CD4-positive, alpha-beta T cell treated with Interleukin-4 for 4 hours (primary cell): ENCODE results near the gene LIN52.

Experiments used
- DNase-seq: peaks from one replicate; pipeline ENCODE4 v3.0.0-alpha.2; 2020

The LIN52 gene, protein sequence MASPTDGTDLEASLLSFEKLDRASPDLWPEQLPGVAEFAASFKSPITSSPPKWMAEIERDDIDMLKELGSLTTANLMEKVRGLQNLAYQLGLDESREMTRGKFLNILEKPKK

DNA sequence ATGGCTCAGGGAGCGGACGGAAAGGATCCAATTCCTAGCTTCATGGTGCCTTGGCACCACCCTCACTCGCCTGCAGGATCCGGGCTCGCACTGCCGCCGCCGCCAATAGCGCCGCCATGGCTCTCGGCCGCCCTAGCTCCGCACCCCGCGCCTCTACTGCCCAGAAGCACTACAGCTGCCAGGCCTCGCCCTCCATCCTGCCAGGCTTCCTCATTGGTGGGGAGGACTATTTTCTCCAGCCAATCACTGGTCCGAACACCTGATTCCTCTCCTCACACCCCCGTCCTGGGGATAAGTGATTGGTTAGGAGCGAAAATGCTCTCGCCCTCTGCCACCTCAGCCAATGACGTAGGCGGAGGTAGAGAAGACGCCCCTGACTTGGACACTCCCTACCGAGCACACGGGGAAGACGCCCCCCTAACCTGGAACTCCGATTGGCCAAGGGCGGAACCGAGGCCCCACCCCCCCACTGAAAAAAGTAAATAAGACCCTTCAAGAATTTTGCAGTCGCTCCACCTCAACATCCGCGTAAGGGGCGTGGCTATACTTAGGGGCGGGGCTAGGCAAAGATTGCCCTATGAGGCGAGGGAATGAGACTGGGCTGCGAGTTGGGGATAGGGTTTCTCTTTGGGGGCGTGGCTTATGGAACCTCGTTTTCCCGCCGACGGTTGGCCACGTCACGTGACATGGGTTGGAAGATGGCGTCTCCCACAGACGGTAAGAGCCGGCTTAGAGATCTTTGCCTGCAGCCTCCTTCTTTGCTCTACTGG lies at the start of gene LIN52, which contains the start of gene ALDH6A1:
Gene LIN52 (plus strand): TSS at position 680 of the 770 bp plus-strand sequence. CDS start 19 bp downstream, at position 699.
Gene ALDH6A1 (minus strand): TSS at position 177 of the 770 bp plus-strand sequence. CDS start 59 bp downstream, at position 118.
- DNase-seq, result peak; percentile 100

DNA sequence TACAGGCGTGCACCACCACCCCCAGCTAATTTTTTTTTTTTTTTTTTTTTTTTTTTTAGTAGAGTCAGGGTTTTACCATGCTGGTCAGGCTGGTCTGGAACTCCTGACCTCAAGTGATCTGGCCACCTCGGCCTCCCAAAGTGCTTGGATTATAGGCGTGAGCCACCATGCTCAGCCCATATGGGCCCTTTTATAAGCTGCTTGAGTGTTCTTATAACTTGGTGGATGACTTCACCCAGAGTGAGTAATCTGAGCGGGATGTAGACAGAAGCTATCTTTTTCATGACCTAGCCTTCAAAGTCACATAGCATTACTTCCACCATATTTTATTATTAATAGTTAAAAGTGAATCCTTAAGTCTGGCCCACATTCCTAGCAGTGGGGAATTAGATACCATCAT lies 49.2 kb upstream of the LIN52 start:
- no peak for DNase-seq

DNA sequence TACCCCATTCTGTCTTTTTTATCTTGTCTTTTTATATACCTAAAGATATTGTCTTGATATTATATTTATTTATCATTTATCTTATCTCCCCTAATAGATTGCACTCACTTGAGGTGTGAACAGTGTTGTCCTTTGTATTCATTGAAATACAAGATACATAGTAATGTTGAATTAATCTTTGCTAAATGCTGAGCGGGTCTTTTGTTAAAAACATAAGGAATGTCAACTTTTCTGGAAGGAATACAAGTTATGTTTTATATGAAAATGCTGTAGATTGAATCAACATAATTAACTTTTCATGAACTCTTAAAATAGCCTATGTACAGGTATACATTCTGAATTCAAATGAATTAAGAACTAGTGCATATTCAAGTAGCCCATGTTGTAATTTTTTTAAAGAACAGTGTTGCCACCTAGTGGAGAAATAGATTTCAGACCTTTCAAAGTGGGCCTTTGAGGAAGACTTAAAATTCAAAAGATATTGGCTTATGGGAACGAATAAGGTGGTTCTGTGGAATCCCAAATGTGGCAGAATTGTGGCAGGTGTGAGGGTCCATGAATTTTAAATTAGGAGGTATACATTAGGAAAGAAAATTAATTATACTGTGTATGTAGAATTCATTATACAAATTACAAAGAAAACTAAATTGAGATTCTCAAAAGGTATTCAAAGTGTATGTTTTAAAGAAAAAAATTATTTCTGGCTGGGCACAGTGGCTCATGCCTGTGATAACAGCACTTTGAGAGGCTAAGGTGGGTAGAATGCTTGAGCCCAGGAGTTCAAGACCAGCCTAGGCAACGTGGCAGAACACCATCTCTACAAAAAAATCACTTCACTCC lies 46.5 kb upstream of the LIN52 start:
- peak; percentile 68 for DNase-seq

DNA sequence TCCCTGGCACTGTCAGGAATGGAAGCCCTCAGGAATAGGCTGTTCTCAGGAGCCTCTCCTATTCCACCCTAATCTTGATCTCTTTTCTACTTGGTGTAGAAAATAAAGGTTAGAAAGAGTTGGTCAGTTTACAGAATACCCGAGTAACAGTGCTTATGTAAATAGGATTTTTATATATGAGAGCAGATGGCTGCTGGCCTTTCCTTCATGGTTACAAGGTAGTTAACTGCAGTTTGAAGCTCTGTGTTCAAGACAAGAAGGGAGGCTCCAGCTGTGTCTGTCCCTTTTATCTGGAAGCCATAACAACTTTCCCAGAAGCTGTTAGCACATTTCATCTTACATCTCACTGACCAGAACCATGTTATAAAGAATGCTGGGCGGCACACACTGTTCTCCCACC lies 42.5 kb upstream of the LIN52 start:
- DNase-seq, result no peak

DNA sequence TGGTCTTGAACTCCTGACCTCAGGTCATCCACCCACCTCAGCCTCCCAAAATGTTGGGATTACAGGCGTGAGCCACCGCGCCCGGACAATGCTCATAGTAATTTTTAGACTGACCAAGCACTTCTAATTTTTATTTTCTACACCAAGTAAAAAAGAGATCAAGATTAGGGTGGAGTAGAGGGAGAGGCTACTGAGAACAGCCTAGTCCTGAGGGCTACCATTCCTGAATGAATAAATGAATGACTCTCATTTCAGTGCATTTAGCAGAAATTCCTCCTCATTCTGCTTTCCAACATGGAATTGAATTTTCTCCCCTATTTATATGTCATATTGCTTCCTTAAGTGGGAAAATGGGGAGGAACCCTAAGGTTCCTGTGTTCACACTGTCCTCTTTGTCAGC lies 39.2 kb upstream of the LIN52 start:
- no peak for DNase-seq

DNA sequence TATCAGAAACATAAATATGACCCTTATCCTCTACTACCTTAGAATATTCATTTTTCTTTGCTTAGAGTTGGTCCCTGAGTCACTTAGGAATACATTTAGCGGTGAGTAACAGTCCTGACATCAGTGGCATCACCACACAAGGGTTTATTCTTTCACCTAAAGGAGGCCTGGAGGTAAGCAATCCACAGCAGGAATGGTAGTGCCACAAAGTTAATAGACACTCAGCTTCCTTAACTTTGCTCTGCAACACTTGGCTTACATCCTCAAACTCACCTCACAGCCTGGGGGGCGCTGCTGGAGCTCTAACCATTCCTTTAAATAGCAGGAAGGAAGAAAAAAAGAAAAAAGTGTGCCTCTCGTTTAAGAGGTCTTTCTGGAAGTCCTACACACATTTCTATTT lies 36.5 kb upstream of the LIN52 start:
- DNase-seq, result no peak

DNA sequence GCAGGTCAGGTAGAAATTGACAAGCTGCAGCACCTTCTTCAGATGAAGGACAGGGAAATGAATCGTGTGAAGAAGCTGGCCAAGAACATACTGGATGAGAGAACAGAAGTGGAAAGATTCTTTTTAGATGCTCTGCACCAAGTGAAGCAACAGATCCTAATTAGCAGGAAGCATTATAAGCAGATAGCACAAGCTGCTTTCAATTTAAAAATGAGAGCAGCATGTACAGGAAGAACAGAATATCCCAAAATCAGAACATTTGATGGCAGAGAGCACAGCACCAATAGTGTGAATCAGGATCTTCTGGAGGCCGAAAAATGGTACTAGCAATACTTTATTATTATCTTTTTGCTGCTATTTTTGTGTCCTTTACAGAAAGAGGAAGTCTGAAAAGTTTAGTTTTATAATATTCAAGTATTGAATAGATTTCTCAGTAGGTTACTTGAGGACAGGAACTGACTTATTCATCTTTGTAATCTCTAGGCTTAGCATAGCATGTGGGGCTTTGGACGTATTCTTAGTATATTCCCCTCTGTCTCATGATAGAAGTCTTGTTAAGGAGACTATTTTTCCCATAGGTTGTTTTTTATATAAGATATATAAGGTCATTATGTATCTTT lies 34.8 kb upstream of the LIN52 start:
- DNase-seq, result no peak

DNA sequence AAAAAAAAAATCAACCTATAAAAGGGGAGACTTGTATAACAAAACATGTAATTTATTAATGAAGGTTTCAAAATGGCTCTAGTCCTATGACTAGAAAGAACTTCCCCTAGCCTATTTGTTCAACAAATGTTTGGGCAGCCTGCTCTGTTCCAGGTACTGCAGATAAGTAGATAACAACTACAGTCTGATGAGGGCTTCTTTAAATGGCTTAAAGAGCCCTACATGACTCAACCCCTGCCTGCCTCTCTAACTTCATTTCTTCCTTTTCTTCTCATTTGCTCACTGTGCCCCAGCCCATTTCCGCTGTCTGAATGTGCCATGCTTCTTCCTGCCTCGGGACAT lies 22.0 kb upstream of the LIN52 start:
- no peak for DNase-seq

DNA sequence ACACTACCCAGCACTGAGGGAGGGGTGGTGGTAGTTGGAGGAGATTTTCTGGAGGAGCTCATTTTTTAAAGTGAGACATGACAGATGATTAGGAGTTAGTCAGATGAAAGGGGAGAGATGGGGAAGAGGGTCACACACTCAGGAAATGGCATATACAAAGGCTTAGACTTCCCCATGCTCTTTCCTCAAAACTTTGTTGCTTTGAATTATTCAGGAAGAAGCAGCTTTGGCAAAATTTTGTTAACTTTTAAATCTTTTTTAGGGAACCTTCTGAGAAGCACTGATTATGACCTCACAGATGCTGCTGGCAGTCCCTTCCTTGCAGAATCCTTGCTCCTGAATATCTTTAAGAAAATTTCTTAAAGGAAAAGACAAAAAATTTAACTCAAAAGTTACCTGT lies 20.3 kb upstream of the LIN52 start:
- no peak for DNase-seq

DNA sequence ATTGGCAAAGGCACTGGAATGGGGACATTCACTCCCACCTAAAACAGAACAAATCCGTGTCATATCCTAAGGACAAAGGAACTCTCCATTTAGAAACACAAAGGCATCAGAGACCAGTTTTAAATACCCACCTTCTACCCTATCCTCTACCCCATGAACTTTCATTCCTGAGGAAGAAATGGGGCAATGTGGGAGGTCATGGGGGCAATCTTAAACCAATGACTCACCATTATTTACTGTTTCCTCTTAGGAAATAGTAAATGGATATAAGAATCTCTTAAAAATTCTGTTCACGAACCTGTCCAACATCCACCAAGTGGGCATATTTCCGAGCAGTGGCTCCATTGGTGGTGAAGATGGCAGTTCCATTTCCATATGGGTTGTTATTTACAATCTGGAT lies 19.9 kb upstream of the LIN52 start:
- DNase-seq, result no peak

DNA sequence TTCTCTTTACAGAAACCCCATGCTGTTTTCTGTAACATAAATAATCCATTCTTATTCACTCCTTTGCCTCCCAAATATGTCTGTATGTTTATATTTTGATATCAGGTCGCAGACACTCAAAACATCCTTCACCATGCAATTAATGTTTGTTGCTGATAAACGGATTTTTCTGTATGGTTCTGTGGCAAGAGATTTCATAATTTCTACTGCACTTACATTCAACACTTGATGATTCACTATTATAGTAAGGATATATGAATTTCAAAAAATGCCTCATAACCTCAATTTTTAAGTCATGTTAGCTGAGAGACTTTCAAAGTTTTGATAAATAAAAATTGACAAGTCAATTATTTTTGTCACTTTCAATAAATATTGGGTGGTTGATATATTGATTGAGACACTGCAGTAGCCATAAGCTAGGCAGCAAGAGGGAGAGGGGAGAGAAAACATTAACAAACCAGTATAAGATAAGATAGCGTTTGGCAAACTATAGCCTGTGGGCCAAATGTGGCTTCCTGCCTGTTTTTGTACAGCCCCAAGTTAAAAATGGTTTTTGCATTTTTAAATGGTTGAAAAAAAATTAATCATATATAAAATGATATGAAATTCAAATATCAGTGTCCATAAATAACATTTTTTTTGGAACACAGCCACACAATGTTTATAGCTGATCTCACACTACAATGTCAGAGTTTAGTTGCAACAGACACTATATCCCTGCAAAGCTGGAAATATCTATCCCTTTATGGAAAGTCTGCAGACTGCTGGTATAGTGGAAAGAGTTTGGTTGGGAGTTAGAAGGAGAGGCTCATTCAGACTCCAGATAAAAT lies 18.8 kb upstream of the LIN52 start:
- no peak for DNase-seq

DNA sequence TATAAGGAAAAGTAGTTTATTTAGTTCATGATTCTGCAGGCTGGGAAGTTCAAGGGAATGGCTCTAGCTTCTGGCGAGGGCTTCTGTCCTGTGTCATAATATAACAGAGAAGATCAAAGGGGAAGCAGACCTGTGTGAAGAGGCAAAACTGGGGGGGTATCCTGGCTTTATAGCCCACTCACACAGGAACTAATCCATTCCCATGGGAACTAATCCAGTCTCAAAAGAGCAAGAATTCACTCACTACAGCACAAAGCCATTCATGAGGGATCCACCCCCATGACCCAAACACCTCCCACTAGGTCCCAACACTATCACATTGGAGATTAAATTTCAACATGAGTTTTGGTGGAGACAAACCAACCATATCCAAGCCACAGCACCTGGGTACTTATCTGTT lies 7.4 kb upstream of the LIN52 start:
- DNase-seq, result no peak

DNA sequence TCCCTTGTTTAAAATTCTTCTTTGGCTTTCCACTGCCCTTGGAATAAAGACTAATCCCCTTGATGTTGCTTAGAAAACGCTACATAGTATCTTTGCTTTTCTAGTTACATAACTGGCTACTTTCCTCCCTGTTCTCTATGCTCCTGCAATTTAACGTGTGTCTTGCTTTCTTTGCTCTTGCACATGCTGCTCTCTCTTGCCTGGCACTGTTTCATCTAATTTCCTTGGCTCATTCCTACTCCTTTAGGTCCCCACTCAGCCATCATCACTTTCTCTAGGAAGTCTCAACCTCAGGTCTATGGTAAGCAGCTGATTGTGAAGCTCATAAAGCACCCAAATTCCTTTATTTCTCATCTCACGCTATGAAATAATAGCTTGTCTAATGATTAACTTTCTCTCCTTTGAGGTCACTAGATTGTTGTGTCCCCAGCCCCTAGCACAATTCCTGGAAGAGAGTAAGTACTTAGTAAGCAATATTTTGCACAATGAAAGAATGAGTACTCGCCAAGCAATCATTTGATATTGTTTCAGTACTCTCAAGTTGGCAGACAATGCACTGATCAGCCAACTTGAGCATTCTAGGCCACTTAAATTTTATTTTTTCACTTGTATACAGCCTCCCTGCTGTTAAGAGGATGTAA lies 3.8 kb upstream of the LIN52 start:
- no peak for DNase-seq

DNA sequence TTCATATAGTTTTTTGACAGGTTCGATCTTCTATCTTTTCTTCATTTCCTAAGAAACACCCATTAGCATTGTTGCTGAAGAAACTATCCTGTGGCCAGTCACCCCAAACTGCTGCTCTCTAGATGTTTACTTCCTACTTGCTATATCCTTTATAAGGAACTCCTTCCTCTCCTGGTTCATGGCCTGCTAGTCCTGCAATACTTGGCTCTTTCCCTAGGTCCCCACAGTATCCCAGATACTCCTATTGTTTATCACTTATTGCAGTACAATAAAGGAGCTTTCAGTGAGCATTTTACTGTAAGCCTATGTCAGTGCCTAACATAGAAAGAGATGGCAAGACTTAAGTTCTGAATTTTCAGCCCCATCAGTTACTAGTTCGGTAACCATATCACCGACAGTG lies 3.3 kb upstream of the LIN52 start:
- DNase-seq, result no peak

DNA sequence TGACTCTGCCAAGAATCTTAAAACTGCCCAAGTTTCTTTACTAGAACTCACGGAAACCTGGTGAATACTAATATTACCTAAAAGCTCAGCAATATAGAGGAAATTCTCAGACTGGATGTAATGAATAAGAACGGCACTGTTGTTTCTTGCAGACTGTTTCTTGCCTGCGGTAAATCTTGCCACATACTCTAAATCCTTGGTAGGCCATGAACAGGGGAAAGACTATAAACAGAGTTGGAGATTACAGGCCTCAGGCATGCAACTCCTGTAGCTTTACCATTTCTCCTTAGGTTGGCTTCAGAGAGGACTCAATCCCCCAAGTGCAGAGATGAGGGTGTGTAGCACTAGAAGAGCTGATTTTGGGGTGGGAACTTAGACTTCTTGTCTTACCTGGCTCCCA lies 1.6 kb upstream of the LIN52 start:
- no peak for DNase-seq

DNA sequence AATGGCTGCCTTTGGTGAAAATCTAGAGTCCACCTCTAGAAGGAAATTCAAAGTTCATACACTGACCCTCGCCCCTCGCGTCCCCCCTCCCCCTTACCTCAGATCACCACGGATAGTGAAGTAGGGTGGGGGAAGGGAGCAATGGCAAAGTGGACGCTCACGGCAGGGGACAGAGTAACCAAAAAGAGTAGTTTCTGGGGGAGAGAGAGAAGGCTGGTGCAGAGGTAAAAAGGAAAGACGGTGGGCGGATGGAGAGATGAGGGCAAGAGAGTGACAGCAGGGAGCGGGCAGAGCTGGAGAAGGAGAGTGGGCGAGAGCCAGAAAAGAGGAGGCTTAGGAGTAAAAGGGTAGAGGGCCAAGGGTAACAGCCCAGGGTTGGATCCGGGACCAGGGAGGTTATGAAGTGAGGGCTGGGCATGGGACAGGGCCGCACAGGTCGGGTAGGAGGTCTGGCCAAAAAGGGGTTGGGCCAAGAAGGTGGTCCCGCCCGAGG lies 926 bp upstream of the LIN52 start:
- no peak for DNase-seq

DNA sequence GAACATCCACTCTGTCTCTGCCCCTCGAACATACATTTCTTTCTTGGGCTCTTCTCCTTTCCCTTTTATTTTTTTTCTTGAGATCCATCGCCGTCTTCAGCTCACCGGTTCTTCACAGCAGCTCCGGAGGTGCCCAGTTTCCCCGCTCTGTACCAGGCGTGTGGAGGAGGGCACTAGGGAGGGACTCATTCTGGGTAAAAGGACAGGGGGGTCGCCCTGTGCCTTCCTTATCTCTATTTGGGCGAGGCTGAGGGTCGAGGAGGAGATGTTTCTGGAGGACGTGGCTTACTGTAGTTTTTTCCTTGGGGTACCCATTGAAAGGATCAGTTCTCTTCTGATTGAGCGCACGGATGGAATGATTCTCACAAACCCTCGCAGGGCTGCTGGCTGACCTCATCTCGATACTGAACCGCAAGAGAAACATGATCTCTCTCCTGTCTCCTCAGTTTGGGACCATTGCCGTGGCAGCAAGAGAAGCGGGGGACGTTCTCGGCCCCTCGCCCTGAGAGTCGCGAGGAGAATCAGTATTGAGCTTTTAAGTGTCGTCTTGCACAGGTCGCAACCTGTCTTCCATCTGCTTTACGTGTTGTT lies 386 bp downstream of the LIN52 start:
- no peak for DNase-seq

DNA sequence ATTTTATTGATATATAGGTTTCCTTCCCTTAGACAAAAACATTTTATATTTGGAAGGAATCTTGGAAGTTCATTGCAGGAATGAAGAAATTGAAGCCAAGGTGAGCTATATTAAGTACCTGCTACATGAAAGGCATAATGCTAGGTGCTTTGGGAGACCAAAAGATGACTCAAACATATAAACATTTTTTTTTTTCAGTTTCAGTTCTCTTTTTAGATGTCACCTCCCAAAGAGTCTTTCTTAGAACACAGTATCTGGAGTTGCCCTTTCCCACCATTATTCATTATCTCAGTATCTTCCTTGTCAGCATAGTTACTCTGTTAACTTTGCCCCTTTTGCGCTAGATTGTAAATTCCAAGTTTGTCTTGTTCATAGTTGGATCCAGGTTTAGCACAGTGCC lies 1.1 kb downstream of the LIN52 start:
- DNase-seq, result no peak

DNA sequence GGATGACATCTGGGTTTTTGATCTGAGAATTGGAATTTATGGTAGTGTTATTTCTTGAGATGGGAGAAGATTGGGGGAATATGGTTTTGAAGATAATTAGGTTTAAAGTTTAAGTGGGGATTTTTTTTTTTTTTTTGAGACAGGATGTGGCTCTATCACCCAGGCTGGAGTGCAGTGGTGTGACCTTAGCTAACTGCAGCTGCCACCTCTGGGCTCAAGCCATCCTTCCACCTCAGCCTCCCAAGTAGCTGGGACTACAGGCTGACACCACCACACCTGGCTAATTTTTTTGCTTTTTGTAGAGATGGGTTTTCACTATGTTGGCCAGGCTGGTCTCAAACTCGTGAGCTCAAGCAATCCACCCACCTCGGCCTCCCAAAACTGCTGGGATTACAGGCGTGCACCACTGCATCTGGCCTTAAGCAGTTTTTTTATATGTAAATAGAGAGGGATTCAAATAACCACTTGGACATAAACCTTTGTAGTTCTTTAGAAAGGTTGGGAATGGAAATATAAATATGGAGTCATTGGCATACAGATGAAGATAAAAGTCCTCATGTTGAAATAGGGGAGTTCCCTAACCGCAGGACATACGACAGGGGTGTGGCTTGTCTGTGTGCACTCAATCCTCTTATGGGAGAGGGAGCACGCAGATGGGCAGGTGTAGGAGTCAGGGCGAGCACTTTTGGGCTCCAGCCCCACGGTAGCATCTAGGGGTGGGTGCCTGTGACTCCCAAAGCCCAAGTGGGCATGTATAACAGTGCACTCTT lies 4.7 kb downstream of the LIN52 start:
- no peak for DNase-seq

DNA sequence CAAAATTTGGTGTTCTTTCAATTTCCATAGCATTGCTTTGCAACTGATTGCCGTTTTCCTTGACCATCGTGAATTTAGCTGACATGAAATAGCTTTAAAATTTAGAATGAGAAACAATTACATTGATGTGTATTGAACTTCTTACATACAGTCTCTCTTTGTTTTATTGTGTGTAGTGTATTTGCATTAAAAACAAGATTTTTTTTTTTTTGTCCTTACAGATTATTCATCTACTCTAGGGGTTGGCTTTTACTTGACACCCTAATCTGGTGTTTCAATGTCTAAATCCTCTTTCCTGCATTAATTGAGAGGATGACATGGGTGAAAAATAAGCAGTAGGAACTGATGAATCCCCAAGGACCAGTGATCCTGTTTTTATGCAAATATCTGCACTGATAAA lies 20.6 kb downstream of the LIN52 start:
- no peak for DNase-seq

DNA sequence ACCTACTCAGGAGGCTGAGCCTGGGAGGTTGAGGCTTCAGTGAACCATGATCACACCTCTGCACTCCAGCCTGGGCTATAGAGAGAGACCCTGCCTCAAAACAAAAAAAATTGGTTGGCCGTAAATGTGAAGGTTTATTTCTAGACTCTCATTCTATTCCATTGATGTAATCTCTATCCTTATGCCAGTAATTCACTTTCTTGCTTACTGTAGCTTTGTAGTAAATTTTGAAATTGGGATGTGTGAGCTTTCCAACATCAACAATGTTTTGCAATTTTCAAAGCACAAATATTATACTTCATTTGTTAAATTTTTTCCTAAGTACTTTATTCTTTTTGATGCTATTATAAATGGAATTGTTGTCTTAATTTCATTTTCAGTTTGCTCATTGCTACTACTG lies 24.6 kb downstream of the LIN52 start:
- no peak for DNase-seq
